GM12878 (cell line): ENCODE results near the gene PIP4K2A. TPM values are rescaled to one million over a fixed set of nuclear protein-coding genes. Genes with fewer than 3 reads are reported as not detected.
A peak's percentile ranks its signal among the peaks of the same experiment; 100 is the strongest.

Experiments
- BCLAF1 ChIP-seq: fragments of 450-650 bp; IDR thresholded peaks from 2 replicates; pipeline ENCODE4 v1.6.1; 2017; ENCODE audit warnings: antibody characterized with exemption, mild to moderate bottlenecking, moderate library complexity
- DPF2 ChIP-seq: fragments of 450-650 bp; IDR thresholded peaks from 2 replicates; pipeline ENCODE4 v1.6.1; 2017; ENCODE audit warnings: mild to moderate bottlenecking
- E2F8 ChIP-seq: fragments of 450-650 bp; IDR thresholded peaks from 2 replicates; pipeline ENCODE4 v1.6.1; 2018; ENCODE audit warnings: mild to moderate bottlenecking, low read depth, moderate library complexity; ENCODE audit not compliant: partially characterized antibody
- EGR1 ChIP-seq, 2 experiments: IDR thresholded peaks; 1 replicate in 1 of 2; 2 replicates in 1 of 2; pipeline ENCODE4 v1.6.1; 2011 to 2012; ENCODE audit warnings: low read depth in 2 of 2, low read length in 2 of 2, borderline replicate concordance in 1 of 2, mild to moderate bottlenecking in 1 of 2, moderate library complexity in 1 of 2
- EZH2 ChIP-seq: IDR thresholded peaks from 2 replicates; pipeline ENCODE4 v1.6.1; 2012; ENCODE audit warnings: low read depth, mild to moderate bottlenecking, control low read depth, inconsistent platforms, low read length, borderline replicate concordance; ENCODE audit not compliant: control insufficient read depth
- FOS ChIP-seq: IDR thresholded peaks from 3 replicates; pipeline ENCODE4 v1.6.1; 2011; ENCODE audit warnings: borderline replicate concordance; ENCODE audit not compliant: insufficient read length; ENCODE audit errors: extremely low read depth
- FOXK2 ChIP-seq: fragments of 450-650 bp; IDR thresholded peaks from 2 replicates; pipeline ENCODE4 v1.6.1; 2017; ENCODE audit warnings: mild to moderate bottlenecking, moderate library complexity
- HDGF ChIP-seq: fragments of 450-650 bp; IDR thresholded peaks from 2 replicates; pipeline ENCODE4 v1.6.1; 2016; ENCODE audit warnings: antibody characterized with exemption
- MTA3 ChIP-seq: IDR thresholded peaks from 2 replicates; pipeline ENCODE4 v1.6.1; 2012; ENCODE audit warnings: low read length, inconsistent platforms, borderline replicate concordance
- POLR2A ChIP-seq: IDR thresholded peaks from 2 replicates; pipeline ENCODE4 v1.6.1; 2011; ENCODE audit warnings: low read depth, mild to moderate bottlenecking, low read length
- RCOR1 ChIP-seq: conservative IDR thresholded peaks from 2 replicates; pipeline ENCODE4 v1.6.1; 2012; ENCODE audit warnings: low read depth, low read length, improper control_type of control experiment
- SMAD1 ChIP-seq: fragments of 450-650 bp; IDR thresholded peaks from 2 replicates; pipeline ENCODE4 v1.6.1; 2018; ENCODE audit warnings: mild to moderate bottlenecking, low read depth; ENCODE audit not compliant: partially characterized antibody
- ZNF274 ChIP-seq: IDR thresholded peaks from one replicate; pipeline ENCODE4 v1.8.0; 2011; ENCODE audit not compliant: insufficient read length, insufficient read depth
- ZZZ3 ChIP-seq: IDR thresholded peaks from 2 replicates; pipeline ENCODE4 v1.6.1; 2011; ENCODE audit warnings: low read depth; ENCODE audit not compliant: control insufficient read depth, insufficient read length
- polyA plus RNA-seq, 11 experiments: library from polyadenylated mRNA; depleted of rRNA in 4 of 11; unstranded in 6 of 11; stranded (reverse) in 5 of 11; fragments of >200 nt; fragmentation: Nextera tagmentation in 4 of 11; fragmentation: Illumina TruSeq in 1 of 11; extraction: Ambion mirVana in 4 of 11; extraction: Trizol in 1 of 11; gene quantifications; 1 replicate in 1 of 11; 2 replicates in 10 of 11; pipeline versions ENCODE4 v1.2.1 to v1.2.3, GENCODE V29; 2011 to 2016; ENCODE audit warnings: inconsistent platforms in 2 of 11, missing spikeins in 2 of 11, low read depth in 1 of 11
- total RNA-seq, 4 experiments: library from RNA; depleted of rRNA in 3 of 4; stranded (reverse); fragments of >200 nt in 3 of 4; fragmentation: Illumina TruSeq in 1 of 4; extraction: Trizol in 1 of 4; gene quantifications; 2 replicates each; pipeline versions ENCODE4 v1.2.1 to v1.2.3, GENCODE V29; 2013 to 2021
- TF ChIP-seq, protein P1 (sequence below): fragments of 450-650 bp; IDR thresholded peaks from 2 replicates; pipeline ENCODE4 v1.6.1; 2017; ENCODE audit warnings: mild to moderate bottlenecking, moderate library complexity
- TF ChIP-seq, protein P2 (sequence below): IDR thresholded peaks from 2 replicates; pipeline ENCODE4 v1.6.1; 2011; ENCODE audit warnings: mild to moderate bottlenecking, low read depth, low read length, moderate library complexity; ENCODE audit not compliant: insufficient replicate concordance
- TF ChIP-seq, protein P3 (sequence below): fragments of 150-350 bp; IDR thresholded peaks from 2 replicates; pipeline ENCODE4 v1.6.1; 2014; ENCODE audit warnings: mild to moderate bottlenecking, low read depth, low read length

The PIP4K2A gene
- total and polyA plus RNA-seq, 10 of the 15 experiments (the other 5 are each of a cell fraction or from before 2014, with no cell fraction given), result 54.3 to 139 (median 84.4) TPM

DNA sequence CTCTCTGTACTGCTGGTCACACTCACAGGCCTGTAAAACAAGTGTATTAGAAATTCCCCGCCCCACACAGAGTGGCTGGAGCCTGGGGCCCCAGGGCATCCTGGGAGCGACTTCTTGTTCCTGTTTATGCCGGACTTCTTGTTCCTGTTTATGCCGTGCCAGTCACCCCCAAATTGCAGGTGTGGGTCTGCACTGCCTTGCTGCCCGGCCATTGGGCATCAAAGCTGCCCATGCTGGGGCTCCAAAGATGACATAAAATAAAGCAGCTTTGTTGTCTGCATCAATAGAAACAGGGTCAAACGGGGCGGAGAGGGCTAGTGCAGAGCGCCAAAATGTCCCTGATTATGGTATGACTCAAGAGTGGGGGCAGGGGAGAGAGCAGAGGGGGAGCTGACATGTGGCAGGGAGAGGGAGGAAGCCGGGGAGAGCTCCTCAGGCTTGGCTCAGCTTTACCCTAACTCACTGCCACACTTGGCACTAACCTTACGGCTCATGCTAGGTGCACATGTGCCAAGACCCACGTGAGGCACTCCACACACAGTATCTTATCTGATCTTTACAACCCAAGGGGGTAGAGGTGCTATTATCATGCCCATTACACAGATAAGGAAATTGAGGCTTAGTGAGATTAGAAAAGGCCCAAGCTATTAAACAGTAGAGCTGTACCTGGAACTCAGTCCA is 98.4 kb downstream of the PIP4K2A start (continued):
- TF ChIP-seq, protein P1, sequence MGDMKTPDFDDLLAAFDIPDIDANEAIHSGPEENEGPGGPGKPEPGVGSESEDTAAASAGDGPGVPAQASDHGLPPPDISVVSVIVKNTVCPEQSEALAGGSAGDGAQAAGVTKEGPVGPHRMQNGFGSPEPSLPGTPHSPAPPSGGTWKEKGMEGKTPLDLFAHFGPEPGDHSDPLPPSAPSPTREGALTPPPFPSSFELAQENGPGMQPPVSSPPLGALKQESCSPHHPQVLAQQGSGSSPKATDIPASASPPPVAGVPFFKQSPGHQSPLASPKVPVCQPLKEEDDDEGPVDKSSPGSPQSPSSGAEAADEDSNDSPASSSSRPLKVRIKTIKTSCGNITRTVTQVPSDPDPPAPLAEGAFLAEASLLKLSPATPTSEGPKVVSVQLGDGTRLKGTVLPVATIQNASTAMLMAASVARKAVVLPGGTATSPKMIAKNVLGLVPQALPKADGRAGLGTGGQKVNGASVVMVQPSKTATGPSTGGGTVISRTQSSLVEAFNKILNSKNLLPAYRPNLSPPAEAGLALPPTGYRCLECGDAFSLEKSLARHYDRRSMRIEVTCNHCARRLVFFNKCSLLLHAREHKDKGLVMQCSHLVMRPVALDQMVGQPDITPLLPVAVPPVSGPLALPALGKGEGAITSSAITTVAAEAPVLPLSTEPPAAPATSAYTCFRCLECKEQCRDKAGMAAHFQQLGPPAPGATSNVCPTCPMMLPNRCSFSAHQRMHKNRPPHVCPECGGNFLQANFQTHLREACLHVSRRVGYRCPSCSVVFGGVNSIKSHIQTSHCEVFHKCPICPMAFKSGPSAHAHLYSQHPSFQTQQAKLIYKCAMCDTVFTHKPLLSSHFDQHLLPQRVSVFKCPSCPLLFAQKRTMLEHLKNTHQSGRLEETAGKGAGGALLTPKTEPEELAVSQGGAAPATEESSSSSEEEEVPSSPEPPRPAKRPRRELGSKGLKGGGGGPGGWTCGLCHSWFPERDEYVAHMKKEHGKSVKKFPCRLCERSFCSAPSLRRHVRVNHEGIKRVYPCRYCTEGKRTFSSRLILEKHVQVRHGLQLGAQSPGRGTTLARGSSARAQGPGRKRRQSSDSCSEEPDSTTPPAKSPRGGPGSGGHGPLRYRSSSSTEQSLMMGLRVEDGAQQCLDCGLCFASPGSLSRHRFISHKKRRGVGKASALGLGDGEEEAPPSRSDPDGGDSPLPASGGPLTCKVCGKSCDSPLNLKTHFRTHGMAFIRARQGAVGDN, result peak; percentile 68
- TF ChIP-seq ZNF274, result no peak
- no peak for TF ChIP-seq SMAD1
- TF ChIP-seq ZZZ3, result no peak
- TF ChIP-seq HDGF, result peak; percentile 85; the same call in 1 of the 2 replicates
- no peak for TF ChIP-seq FOXK2
- peak; percentile 67 for TF ChIP-seq POLR2A
- no peak for TF ChIP-seq MTA3
- no peak for TF ChIP-seq FOS
- no peak for TF ChIP-seq EGR1 (IDR thresholded peaks at IDR 0.05; ENCODE audit: borderline replicate concordance in 1 of 2, low read depth in 2 of 2, low read length in 2 of 2)
- no peak for TF ChIP-seq RCOR1
- TF ChIP-seq, protein P2, sequence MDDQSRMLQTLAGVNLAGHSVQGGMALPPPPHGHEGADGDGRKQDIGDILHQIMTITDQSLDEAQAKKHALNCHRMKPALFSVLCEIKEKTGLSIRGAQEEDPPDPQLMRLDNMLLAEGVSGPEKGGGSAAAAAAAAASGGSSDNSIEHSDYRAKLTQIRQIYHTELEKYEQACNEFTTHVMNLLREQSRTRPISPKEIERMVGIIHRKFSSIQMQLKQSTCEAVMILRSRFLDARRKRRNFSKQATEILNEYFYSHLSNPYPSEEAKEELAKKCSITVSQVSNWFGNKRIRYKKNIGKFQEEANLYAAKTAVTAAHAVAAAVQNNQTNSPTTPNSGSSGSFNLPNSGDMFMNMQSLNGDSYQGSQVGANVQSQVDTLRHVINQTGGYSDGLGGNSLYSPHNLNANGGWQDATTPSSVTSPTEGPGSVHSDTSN, result no peak
- peak; percentile 72 for TF ChIP-seq DPF2
- TF ChIP-seq, protein P3, sequence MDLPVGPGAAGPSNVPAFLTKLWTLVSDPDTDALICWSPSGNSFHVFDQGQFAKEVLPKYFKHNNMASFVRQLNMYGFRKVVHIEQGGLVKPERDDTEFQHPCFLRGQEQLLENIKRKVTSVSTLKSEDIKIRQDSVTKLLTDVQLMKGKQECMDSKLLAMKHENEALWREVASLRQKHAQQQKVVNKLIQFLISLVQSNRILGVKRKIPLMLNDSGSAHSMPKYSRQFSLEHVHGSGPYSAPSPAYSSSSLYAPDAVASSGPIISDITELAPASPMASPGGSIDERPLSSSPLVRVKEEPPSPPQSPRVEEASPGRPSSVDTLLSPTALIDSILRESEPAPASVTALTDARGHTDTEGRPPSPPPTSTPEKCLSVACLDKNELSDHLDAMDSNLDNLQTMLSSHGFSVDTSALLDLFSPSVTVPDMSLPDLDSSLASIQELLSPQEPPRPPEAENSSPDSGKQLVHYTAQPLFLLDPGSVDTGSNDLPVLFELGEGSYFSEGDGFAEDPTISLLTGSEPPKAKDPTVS, result no peak
- no peak for TF ChIP-seq BCLAF1
- no peak for TF ChIP-seq E2F8
- TF ChIP-seq EZH2, result no peak
